HepG2 (cell line): ENCODE data around the gene RDH16. TPM values are rescaled to one million over a fixed set of nuclear protein-coding genes. Genes with fewer than 3 reads are reported as not detected.

Source experiments
- ASH2L ChIP-seq: fragments of 300-600, 200-600 bp; sonication (generic); IDR thresholded peaks from 2 replicates; pipeline ENCODE4 v1.7.0; 2017; ENCODE audit warnings: low read depth, mild to moderate bottlenecking, moderate library complexity, mixed read lengths, low read length; ENCODE audit not compliant: insufficient read length
- DR1 ChIP-seq: sonication (generic); formaldehyde crosslinking; IDR thresholded peaks from 2 replicates; pipeline ENCODE4 v1.8.0; 2021; ENCODE audit warnings: mild to moderate bottlenecking, missing genetic modification reagents, inconsistent platforms
- HHEX ChIP-seq: IDR thresholded peaks from 2 replicates; pipeline ENCODE4 v1.6.1; 2016; ENCODE audit warnings: control low read depth
- KLF6 ChIP-seq: IDR thresholded peaks from 2 replicates; pipeline ENCODE4 v1.8.0; 2016; ENCODE audit warnings: missing biosample characterization, missing genetic modification reagents
- MIER2 ChIP-seq: IDR thresholded peaks from 2 replicates; pipeline ENCODE4 v1.6.1; 2016; ENCODE audit warnings: missing biosample characterization, missing genetic modification reagents
- NFIC ChIP-seq: IDR thresholded peaks from 2 replicates; pipeline ENCODE4 v1.6.1; 2012; ENCODE audit warnings: mild to moderate bottlenecking, low read length, inconsistent platforms
- TAF1 ChIP-seq: sonication (generic); formaldehyde crosslinking; IDR thresholded peaks from 2 replicates; pipeline ENCODE4 v1.4.0; 2020; ENCODE audit warnings: missing genetic modification reagents
- TBX2 ChIP-seq: sonication (generic); formaldehyde crosslinking; IDR thresholded peaks from 2 replicates; pipeline ENCODE4 v1.5.0; 2020; ENCODE audit warnings: missing genetic modification reagents, mild to moderate bottlenecking, borderline replicate concordance
- ZFP36L2 ChIP-seq: sonication (generic); formaldehyde crosslinking; IDR thresholded peaks from 2 replicates; pipeline ENCODE4 v1.4.0; 2020; ENCODE audit warnings: missing genetic modification reagents
- ZKSCAN5 ChIP-seq: sonication (generic); formaldehyde crosslinking; IDR thresholded peaks from 2 replicates; pipeline ENCODE4 v1.5.1; 2020; ENCODE audit warnings: mild to moderate bottlenecking, missing genetic modification reagents
- ZNF879 ChIP-seq: sonication (generic); formaldehyde crosslinking; IDR thresholded peaks from 2 replicates; pipeline ENCODE4 v1.8.1; 2023; ENCODE audit warnings: missing genetic modification reagents
- polyA plus RNA-seq, 8 experiments: library from polyadenylated mRNA; depleted of rRNA in 3 of 8; stranded (reverse) in 7 of 8; unstranded in 1 of 8; fragments of >200 nt; fragmentation: Illumina TruSeq in 4 of 8; extraction: Trizol in 4 of 8; gene quantifications; 2 replicates each; pipeline versions ENCODE4 v1.2.1 to v1.2.3, GENCODE V29; 2011 to 2016; ENCODE audit warnings: low read depth in 4 of 8, missing spikeins in 1 of 8, mixed read lengths in 1 of 8; ENCODE audit not compliant: insufficient read depth in 1 of 8
- total RNA-seq, 5 experiments: library from RNA; depleted of rRNA; stranded (reverse); fragments of >200 nt; fragmentation: Illumina TruSeq; extraction: Trizol; gene quantifications; 2 replicates each; pipeline ENCODE4 v1.2.3, GENCODE V29; 2016; ENCODE audit warnings: low read depth in 1 of 5
- TF ChIP-seq, protein P1 (sequence below): sonication (generic); formaldehyde crosslinking; IDR thresholded peaks from 2 replicates; pipeline ENCODE4 v1.5.0; 2020; ENCODE audit warnings: mild to moderate bottlenecking, missing genetic modification reagents
- TF ChIP-seq, protein P2 (sequence below): sonication (generic); formaldehyde crosslinking; IDR thresholded peaks from 2 replicates; pipeline ENCODE4 v1.8.0; 2022; ENCODE audit warnings: missing genetic modification reagents, low read depth, mild to moderate bottlenecking, borderline replicate concordance
- TF ChIP-seq, protein P3 (sequence below), 2 experiments: sonication (generic) in 1 of 2; formaldehyde crosslinking in 1 of 2; IDR thresholded peaks; 2 replicates each; pipeline versions ENCODE4 v1.4.0 to v1.6.1; 2018 to 2020; ENCODE audit warnings: missing genetic modification reagents in 2 of 2, borderline replicate concordance in 1 of 2, low read depth in 1 of 2, mild to moderate bottlenecking in 1 of 2, missing biosample characterization in 1 of 2
- TF ChIP-seq, protein P4 (sequence below): sonication (generic); formaldehyde crosslinking; IDR thresholded peaks from 2 replicates; pipeline ENCODE4 v1.4.0; 2020; ENCODE audit warnings: mild to moderate bottlenecking, missing genetic modification reagents
- TF ChIP-seq, protein P5 (sequence below): sonication (generic); formaldehyde crosslinking; IDR thresholded peaks from 2 replicates; pipeline ENCODE4 v1.8.0; 2022; ENCODE audit warnings: mild to moderate bottlenecking, missing genetic modification reagents, borderline replicate concordance
- TF ChIP-seq, protein P6 (sequence below): IDR thresholded peaks from 2 replicates; pipeline ENCODE4 v1.6.1; 2016; ENCODE audit warnings: low read depth, control low read depth
- TF ChIP-seq, protein P7 (sequence below): sonication (generic); formaldehyde crosslinking; IDR thresholded peaks from 2 replicates; pipeline ENCODE4 v1.5.1; 2020; ENCODE audit warnings: missing genetic modification reagents, mild to moderate bottlenecking, borderline replicate concordance

RDH16 gene
- total and polyA plus RNA-seq, 2 of the 13 experiments (the other 11 are each of a cell fraction or from before 2014, with no cell fraction given): 0.05 to 0.13 TPM

DNA sequence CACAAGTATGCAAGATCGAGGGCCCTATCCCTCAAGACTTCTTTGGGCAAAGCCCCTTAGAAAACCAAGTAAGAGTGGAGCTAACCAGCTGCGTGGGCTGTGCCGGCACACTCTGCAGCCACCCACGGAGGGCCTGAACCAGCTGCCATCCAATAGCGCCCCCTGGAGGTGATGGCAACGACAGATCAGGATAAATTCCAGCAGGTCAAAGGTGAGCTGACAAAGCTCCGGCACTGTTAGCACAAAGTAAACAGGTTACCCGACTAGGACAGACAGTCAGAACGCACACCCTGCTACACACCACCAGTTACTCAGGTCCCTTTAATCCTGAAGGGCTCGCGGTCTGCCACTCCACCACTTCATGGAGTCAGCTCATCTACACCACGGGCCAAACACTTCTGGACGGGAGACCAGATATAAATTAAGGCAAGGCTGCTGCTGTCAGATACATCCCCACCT lies 44.1 kb upstream of the RDH16 start (continued):
- TF ChIP-seq, protein P1, sequence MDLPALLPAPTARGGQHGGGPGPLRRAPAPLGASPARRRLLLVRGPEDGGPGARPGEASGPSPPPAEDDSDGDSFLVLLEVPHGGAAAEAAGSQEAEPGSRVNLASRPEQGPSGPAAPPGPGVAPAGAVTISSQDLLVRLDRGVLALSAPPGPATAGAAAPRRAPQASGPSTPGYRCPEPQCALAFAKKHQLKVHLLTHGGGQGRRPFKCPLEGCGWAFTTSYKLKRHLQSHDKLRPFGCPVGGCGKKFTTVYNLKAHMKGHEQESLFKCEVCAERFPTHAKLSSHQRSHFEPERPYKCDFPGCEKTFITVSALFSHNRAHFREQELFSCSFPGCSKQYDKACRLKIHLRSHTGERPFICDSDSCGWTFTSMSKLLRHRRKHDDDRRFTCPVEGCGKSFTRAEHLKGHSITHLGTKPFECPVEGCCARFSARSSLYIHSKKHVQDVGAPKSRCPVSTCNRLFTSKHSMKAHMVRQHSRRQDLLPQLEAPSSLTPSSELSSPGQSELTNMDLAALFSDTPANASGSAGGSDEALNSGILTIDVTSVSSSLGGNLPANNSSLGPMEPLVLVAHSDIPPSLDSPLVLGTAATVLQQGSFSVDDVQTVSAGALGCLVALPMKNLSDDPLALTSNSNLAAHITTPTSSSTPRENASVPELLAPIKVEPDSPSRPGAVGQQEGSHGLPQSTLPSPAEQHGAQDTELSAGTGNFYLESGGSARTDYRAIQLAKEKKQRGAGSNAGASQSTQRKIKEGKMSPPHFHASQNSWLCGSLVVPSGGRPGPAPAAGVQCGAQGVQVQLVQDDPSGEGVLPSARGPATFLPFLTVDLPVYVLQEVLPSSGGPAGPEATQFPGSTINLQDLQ (CRISPR knock-in tag): no peak
- TF ChIP-seq ZFP36L2 (CRISPR knock-in tag) (no peak), TBX2 (CRISPR knock-in tag) (peak; percentile 56), TAF1 (CRISPR knock-in tag) (no peak), ASH2L (peak; percentile 23), ZNF879 (no peak), DR1 (CRISPR knock-in tag) (no peak; the same call in 1 of the 2 replicates), HHEX (CRISPR knock-in tag) (no peak), ZKSCAN5 (CRISPR knock-in tag) (no peak), NFIC (no peak), MIER2 (peak; percentile 44; the same call in 1 of the 2 replicates), KLF6 (CRISPR knock-in tag) (no peak)
- TF ChIP-seq, protein P2, sequence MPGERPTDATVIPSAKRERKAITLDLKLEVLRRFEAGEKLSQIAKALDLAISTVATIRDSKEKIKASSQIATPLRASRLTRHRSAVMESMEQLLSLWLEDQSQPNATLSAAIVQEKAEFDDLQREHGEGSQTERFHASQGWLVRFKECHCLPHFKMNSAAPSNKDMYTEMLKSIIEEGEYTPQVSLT: no peak
- TF ChIP-seq, protein P3, sequence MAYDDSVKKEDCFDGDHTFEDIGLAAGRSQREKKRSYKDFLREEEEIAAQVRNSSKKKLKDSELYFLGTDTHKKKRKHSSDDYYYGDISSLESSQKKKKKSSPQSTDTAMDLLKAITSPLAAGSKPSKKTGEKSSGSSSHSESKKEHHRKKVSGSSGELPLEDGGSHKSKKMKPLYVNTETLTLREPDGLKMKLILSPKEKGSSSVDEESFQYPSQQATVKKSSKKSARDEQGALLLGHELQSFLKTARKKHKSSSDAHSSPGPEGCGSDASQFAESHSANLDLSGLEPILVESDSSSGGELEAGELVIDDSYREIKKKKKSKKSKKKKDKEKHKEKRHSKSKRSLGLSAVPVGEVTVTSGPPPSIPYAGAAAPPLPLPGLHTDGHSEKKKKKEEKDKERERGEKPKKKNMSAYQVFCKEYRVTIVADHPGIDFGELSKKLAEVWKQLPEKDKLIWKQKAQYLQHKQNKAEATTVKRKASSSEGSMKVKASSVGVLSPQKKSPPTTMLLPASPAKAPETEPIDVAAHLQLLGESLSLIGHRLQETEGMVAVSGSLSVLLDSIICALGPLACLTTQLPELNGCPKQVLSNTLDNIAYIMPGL (CRISPR knock-in tag; IDR thresholded peaks at IDR 0.05; ENCODE audit: borderline replicate concordance in 1 of 2, low read depth in 1 of 2): peak; percentile 88 to 90
- TF ChIP-seq, protein P4, sequence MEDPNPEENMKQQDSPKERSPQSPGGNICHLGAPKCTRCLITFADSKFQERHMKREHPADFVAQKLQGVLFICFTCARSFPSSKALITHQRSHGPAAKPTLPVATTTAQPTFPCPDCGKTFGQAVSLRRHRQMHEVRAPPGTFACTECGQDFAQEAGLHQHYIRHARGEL (CRISPR knock-in tag): no peak
- TF ChIP-seq, protein P5, sequence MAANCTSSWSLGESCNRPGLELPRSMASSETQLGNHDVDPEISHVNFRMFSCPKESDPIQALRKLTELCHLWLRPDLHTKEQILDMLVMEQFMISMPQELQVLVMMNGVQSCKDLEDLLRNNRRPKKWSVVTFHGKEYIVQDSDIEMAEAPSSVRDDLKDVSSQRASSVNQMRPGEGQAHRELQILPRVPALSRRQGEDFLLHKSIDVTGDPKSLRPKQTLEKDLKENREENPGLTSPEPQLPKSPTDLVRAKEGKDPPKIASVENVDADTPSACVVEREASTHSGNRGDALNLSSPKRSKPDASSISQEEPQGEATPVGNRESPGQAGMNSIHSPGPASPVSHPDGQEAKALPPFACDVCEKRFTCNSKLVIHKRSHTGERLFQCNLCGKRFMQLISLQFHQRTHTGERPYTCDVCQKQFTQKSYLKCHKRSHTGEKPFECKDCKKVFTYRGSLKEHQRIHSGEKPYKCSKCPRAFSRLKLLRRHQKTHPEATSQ (CRISPR knock-in tag): no peak
- TF ChIP-seq, protein P6, sequence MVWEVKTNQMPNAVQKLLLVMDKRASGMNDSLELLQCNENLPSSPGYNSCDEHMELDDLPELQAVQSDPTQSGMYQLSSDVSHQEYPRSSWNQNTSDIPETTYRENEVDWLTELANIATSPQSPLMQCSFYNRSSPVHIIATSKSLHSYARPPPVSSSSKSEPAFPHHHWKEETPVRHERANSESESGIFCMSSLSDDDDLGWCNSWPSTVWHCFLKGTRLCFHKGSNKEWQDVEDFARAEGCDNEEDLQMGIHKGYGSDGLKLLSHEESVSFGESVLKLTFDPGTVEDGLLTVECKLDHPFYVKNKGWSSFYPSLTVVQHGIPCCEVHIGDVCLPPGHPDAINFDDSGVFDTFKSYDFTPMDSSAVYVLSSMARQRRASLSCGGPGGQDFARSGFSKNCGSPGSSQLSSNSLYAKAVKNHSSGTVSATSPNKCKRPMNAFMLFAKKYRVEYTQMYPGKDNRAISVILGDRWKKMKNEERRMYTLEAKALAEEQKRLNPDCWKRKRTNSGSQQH (CRISPR knock-in tag): no peak
- TF ChIP-seq, protein P7, sequence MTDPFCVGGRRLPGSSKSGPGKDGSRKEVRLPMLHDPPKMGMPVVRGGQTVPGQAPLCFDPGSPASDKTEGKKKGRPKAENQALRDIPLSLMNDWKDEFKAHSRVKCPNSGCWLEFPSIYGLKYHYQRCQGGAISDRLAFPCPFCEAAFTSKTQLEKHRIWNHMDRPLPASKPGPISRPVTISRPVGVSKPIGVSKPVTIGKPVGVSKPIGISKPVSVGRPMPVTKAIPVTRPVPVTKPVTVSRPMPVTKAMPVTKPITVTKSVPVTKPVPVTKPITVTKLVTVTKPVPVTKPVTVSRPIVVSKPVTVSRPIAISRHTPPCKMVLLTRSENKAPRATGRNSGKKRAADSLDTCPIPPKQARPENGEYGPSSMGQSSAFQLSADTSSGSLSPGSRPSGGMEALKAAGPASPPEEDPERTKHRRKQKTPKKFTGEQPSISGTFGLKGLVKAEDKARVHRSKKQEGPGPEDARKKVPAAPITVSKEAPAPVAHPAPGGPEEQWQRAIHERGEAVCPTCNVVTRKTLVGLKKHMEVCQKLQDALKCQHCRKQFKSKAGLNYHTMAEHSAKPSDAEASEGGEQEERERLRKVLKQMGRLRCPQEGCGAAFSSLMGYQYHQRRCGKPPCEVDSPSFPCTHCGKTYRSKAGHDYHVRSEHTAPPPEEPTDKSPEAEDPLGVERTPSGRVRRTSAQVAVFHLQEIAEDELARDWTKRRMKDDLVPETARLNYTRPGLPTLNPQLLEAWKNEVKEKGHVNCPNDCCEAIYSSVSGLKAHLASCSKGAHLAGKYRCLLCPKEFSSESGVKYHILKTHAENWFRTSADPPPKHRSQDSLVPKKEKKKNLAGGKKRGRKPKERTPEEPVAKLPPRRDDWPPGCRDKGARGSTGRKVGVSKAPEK (CRISPR knock-in tag): no peak
